ENCODE results near the gene FAM131A. TPM values are rescaled to one million over a fixed set of nuclear protein-coding genes. Genes with fewer than 3 reads are reported as not detected.
A peak's percentile ranks its signal among the peaks of the same experiment; 100 is the strongest.

FAM131A gene
- total RNA-seq, 5 donors from 2014 or later (not counting 1 experiment from before 2014, with no cell fraction given): 8.3 to 13.8 (median 11.9) TPM

DNA sequence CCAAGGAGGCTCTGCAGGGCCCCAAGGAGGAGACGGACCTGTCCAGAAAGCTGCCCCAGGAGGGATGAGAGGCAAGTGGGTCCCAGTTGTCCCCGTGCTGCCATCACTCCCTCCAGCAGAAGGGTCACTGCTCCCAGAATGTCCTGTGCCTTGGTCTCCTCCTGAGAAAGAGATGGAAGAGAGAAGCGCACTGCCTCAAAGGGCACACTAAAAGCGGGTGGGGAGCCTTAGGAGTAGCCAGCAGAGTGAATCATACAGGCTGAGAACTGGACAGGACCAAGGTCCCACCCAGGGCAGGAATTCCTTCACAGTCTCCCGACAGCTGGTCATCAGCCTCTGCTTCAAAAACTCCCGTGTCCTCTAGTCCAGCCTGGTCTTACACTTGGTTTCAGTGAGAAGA is 36.0 kb downstream of the FAM131A start:
- H3K9me3 ChIP-seq: no peaks in the 10 kb centered on the region
- ChIA-PET CTCF (interaction anchor here in 1 of 2 donors (1.2 kb wide), 1 partner anchor 187 kb away, joined by 4 read pairs; no protein-coding TSS in a partner anchor), POLR2A (interaction anchor here in 1 of 2 donors (0.6 kb wide), 1 partner anchor 927 kb away, joined by 8 read pairs; no protein-coding TSS in a partner anchor)
- no peak overlapping the region for H3K27ac ChIP-seq (ENCODE audit: low read length)
- Mint-ChIP-seq H3K36me3 (peaks cover 8% of the 10 kb centered on the region), H3K9me3 (no peaks in the 10 kb centered on the region), H3K4me1 (peaks cover 3 to 10% (median 7%) of the 10 kb centered on the region in 3 donors), H3K27me3 (peaks cover 25 to 26% of the 10 kb centered on the region in 2 donors), H3K27ac (no peak overlapping the region), H3K4me3 (no peak overlapping the region)
- no peak overlapping the region for H3K4me3 ChIP-seq (ENCODE audit: control insufficient read depth in 1 of 2, extremely low read depth in 1 of 2, low read length in 1 of 2)
- peaks cover 0 to 5% of the 10 kb centered on the region in 2 experiments for H3K4me1 ChIP-seq (ENCODE audit: control insufficient read depth in 1 of 2, extremely low read depth in 1 of 2, insufficient read depth in 2 of 2, low read length in 2 of 2)
- no peak for ATAC-seq (replicated peaks in 1 of 4)
- WGBS (ENCODE audit: insufficient coverage): 71% methylated on average over 6 of the region's 6 CpGs
- H3K27me3 ChIP-seq (replicated peaks in 1 of 2; ENCODE audit: control insufficient read depth in 2 of 2, extremely low read depth in 1 of 2, insufficient read depth in 2 of 2, low read length in 1 of 2): peaks cover 0 to 25% of the 10 kb centered on the region in 2 experiments
- H3K36me3 ChIP-seq (ENCODE audit: control insufficient read depth in 2 of 2, extremely low read depth in 1 of 2, insufficient read depth in 1 of 2, low read length in 1 of 2): peaks cover 0 to 7% of the 10 kb centered on the region in 2 donors
- no peak for DNase-seq

DNA sequence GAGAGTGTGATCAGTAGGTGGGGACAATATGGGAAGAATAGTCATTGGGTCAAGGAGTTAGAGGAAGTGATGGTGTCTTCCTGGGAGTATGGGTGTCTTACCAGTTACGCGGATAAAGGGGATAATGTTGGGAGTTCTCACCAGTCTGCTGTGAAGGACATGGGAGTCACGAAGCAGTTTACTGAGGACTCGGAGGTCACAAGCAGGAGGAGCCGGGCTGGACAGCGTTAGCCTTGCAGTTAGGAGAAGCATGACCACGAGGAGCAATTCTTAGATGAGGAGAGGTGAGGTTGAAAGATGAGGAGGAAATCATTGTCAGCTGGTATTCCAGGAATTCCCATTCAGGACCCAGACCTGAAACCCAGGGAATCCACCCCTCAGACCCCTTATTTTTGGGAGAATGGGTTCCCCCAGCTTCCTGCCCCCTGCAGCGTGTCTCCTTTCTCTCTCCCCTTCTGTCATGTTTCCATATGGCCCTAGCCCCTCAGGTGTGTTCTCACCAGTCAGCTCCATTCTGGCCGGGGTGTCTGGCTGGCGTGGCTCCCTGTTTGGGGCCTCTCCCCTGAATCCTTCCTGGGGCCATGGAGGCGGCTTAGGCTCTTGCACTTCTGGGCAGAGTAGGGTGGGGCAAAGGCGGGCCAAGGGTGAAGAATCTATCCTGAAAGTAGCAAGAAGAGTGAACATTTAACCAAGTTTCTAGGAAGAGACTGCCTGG is 38.5 kb downstream of the FAM131A start:
- Mint-ChIP-seq H3K4me1 (peaks cover 5 to 18% (median 15%) of the 10 kb centered on the region in 3 donors), H3K9me3 (no peaks in the 10 kb centered on the region), H3K27ac (no peak overlapping the region), H3K36me3 (no peaks in the 10 kb centered on the region), H3K4me3 (no peak overlapping the region), H3K27me3 (peaks cover 38 to 39% of the 10 kb centered on the region in 2 donors)
- WGBS (ENCODE audit: insufficient coverage): 88% methylated on average over 8 of the region's 12 CpGs
- ChIA-PET POLR2A (no interaction called here), CTCF (interaction anchor here in 1 of 2 donors (0.6 to 0.7 kb wide), 2 partner anchors 75 to 1514 kb away, joined by 3 read pairs; no protein-coding TSS in a partner anchor)
- DNase-seq: no peak
- no peaks in the 10 kb centered on the region for H3K36me3 ChIP-seq (ENCODE audit: control insufficient read depth in 2 of 2, extremely low read depth in 1 of 2, insufficient read depth in 1 of 2, low read length in 1 of 2)
- no peak overlapping the region for H3K4me3 ChIP-seq (ENCODE audit: control insufficient read depth in 1 of 2, extremely low read depth in 1 of 2, low read length in 1 of 2)
- ATAC-seq (replicated peaks in 1 of 4): no peak
- no peaks in the 10 kb centered on the region for H3K9me3 ChIP-seq
- no peak overlapping the region for H3K27ac ChIP-seq (ENCODE audit: low read length)
- H3K27me3 ChIP-seq (replicated peaks in 1 of 2; ENCODE audit: control insufficient read depth in 2 of 2, extremely low read depth in 1 of 2, insufficient read depth in 2 of 2, low read length in 1 of 2): peaks cover 2 to 41% of the 10 kb centered on the region in 2 experiments
- H3K4me1 ChIP-seq (ENCODE audit: control insufficient read depth in 1 of 2, extremely low read depth in 1 of 2, insufficient read depth in 2 of 2, low read length in 2 of 2): peaks cover 2 to 9% of the 10 kb centered on the region in 2 experiments

DNA sequence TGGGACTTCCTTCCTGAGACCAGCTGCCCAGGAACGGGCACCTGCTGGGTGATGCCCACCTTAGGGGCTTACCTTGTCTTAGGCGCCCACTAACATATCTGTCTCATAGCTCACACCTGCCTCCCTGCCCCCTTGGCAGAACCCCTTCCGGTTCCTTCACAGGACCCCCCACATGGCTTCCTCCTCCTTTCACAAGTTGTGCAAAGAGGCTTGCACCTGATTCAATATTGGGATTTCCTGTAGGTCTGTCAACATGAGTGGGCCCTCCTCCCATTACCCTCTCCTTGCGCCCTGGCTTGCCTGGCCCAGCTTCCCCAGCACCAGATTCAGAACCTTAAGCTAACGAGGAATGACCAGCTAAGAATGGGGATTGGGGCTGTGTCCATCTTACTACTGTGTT is 40.0 kb downstream of the FAM131A start:
- no peaks in the 10 kb centered on the region for H3K36me3 Mint-ChIP-seq
- Histone ChIP-seq H3K27me3 (replicated peaks in 1 of 2; ENCODE audit: control insufficient read depth in 2 of 2, extremely low read depth in 1 of 2, insufficient read depth in 2 of 2, low read length in 1 of 2) (peaks cover 4 to 56% of the 10 kb centered on the region in 2 experiments), H3K4me1 (ENCODE audit: control insufficient read depth in 1 of 2, extremely low read depth in 1 of 2, insufficient read depth in 2 of 2, low read length in 2 of 2) (peaks cover 2 to 14% of the 10 kb centered on the region in 2 experiments), H3K4me3 (ENCODE audit: control insufficient read depth in 1 of 2, extremely low read depth in 1 of 2, low read length in 1 of 2) (no peak overlapping the region), H3K36me3 (ENCODE audit: control insufficient read depth in 2 of 2, extremely low read depth in 1 of 2, insufficient read depth in 1 of 2, low read length in 1 of 2) (no peaks in the 10 kb centered on the region), H3K9me3 (no peaks in the 10 kb centered on the region), H3K27ac (ENCODE audit: low read length) (no peak overlapping the region)
- H3K4me3 Mint-ChIP-seq: no peak overlapping the region
- WGBS (ENCODE audit: insufficient coverage): 43% methylated on average over 4 of the region's 5 CpGs
- ATAC-seq (replicated peaks in 1 of 4) (no peak), DNase-seq (no peak)
- peaks cover 6 to 18% (median 12%) of the 10 kb centered on the region in 3 donors for H3K4me1 Mint-ChIP-seq
- peaks cover 43 to 52% of the 10 kb centered on the region in 2 donors for H3K27me3 Mint-ChIP-seq
- POLR2A ChIA-PET: no interaction called here
- H3K9me3 Mint-ChIP-seq: no peaks in the 10 kb centered on the region
- CTCF ChIA-PET: interaction anchor here in 1 of 2 donors (1.0 kb wide), 1 partner anchor 9 kb away, joined by 4 read pairs; no protein-coding TSS in a partner anchor
- H3K27ac Mint-ChIP-seq: no peak overlapping the region

GRCh38 chr3:184377882-184378445 is 40.6 kb downstream of the FAM131A start, which contains the start of gene THPO:
THPO (minus strand) TSS chr3:184378207; CDS start chr3:184376259, 1,948 bp downstream.
- Histone ChIP-seq H3K4me1 (ENCODE audit: control insufficient read depth in 1 of 2, extremely low read depth in 1 of 2, insufficient read depth in 2 of 2, low read length in 2 of 2) (peaks cover 2 to 14% of the 10 kb centered on the region in 2 experiments), H3K27ac (ENCODE audit: low read length) (no peak within 1 kb of the TSS), H3K4me3 (ENCODE audit: control insufficient read depth in 1 of 2, extremely low read depth in 1 of 2, low read length in 1 of 2) (no peak within 1 kb of the TSS), H3K9me3 (no peaks in the 10 kb centered on the region), H3K27me3 (replicated peaks in 1 of 2; ENCODE audit: control insufficient read depth in 2 of 2, extremely low read depth in 1 of 2, insufficient read depth in 2 of 2, low read length in 1 of 2) (peaks cover 4 to 62% of the 10 kb centered on the region in 2 experiments), H3K36me3 (ENCODE audit: control insufficient read depth in 2 of 2, extremely low read depth in 1 of 2, insufficient read depth in 1 of 2, low read length in 1 of 2) (no peaks in the 10 kb centered on the region)
- POLR2A ChIA-PET: no interaction called here
- CTCF ChIA-PET: no interaction called here
- H3K27me3 Mint-ChIP-seq: peaks cover 47 to 58% of the 10 kb centered on the region in 2 donors
- H3K36me3 Mint-ChIP-seq: no peaks in the 10 kb centered on the region
- 91% methylated on average over 3 of the region's 7 CpGs for WGBS (ENCODE audit: insufficient coverage)
- H3K9me3 Mint-ChIP-seq: no peaks in the 10 kb centered on the region
- peak within 1 kb of the TSS in 1 of 2 donors; percentile 63 for H3K27ac Mint-ChIP-seq
- peaks cover 6 to 18% (median 12%) of the 10 kb centered on the region in 3 donors for H3K4me1 Mint-ChIP-seq
- peak within 1 kb of the TSS; percentile 61 to 77 (median 76) for H3K4me3 Mint-ChIP-seq
- ATAC-seq (replicated peaks in 1 of 4) (no peak), DNase-seq (no peak)

DNA sequence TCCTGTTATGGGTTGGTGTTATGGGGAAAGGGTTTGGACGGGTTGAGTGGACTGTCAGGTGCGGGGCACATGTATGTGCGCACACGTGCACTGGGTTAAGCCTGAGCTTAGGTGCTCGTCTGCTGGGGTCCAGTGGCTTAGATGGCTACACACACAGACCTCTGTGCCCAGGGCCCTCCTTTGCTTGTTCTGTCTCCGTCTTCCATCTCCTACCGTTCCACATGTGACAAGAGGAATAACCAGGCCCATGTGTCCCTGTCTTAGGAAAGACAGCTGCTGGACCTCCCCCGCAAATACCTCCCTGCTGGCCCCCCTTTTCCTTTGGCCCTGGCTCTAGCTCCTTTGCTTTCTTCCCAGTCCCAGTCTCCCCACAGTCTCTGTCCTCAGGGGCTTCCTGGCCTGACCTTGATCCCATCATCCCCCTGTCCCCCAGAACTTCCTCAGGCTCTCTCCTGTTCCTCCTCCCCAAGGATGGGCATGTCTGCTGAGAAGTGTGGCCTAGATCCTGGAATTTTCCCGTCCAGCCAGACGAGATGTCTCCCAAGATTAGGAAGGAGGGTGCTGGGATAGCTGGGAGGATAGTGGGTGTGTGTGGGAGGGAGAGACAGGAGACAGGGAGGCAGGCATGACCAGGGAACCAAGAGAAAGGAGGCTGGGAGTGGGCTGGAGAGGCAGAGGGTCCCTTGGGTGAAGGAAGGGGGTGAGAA is 41.4 kb downstream of the FAM131A start:
- H3K4me3 Mint-ChIP-seq: peak overlapping the region; percentile 61 to 77 (median 76)
- peaks cover 49 to 64% of the 10 kb centered on the region in 2 donors for H3K27me3 Mint-ChIP-seq
- Histone ChIP-seq H3K9me3 (no peaks in the 10 kb centered on the region), H3K4me3 (ENCODE audit: control insufficient read depth in 1 of 2, extremely low read depth in 1 of 2, low read length in 1 of 2) (no peak overlapping the region), H3K27me3 (replicated peaks in 1 of 2; ENCODE audit: control insufficient read depth in 2 of 2, extremely low read depth in 1 of 2, insufficient read depth in 2 of 2, low read length in 1 of 2) (peaks cover 4 to 68% of the 10 kb centered on the region in 2 experiments), H3K4me1 (ENCODE audit: control insufficient read depth in 1 of 2, extremely low read depth in 1 of 2, insufficient read depth in 2 of 2, low read length in 2 of 2) (peaks cover 2 to 14% of the 10 kb centered on the region in 2 experiments), H3K27ac (ENCODE audit: low read length) (no peak overlapping the region), H3K36me3 (ENCODE audit: control insufficient read depth in 2 of 2, extremely low read depth in 1 of 2, insufficient read depth in 1 of 2, low read length in 1 of 2) (no peaks in the 10 kb centered on the region)
- ATAC-seq (replicated peaks in 1 of 4) (no peak), DNase-seq (no peak)
- peak overlapping the region in 1 of 2 donors; percentile 63 for H3K27ac Mint-ChIP-seq
- POLR2A ChIA-PET: no interaction called here
- 84% methylated on average over 10 of the region's 10 CpGs for WGBS (ENCODE audit: insufficient coverage)
- H3K36me3 Mint-ChIP-seq: no peaks in the 10 kb centered on the region
- H3K4me1 Mint-ChIP-seq: peaks cover 6 to 18% (median 12%) of the 10 kb centered on the region in 3 donors
- CTCF ChIA-PET: interaction anchor here in 1 of 2 donors (0.6 kb wide), 1 partner anchor 41 kb away, joined by 5 read pairs; no protein-coding TSS in a partner anchor
- H3K9me3 Mint-ChIP-seq: no peaks in the 10 kb centered on the region

All from T-cell (primary cell).